Parathyroid adenoma (tissue), 2 donors: ENCODE results near the gene SEMA6D.

Source experiments
- H2AFZ ChIP-seq: fragments of 300-600 bp; sonication (generic); one replicate; pipeline ENCODE4 v1.7.0; 2017; ENCODE audit warnings: antibody characterized with exemption, mild to moderate bottlenecking
- H3K27ac ChIP-seq: fragments of 300-600 bp; sonication (generic); one replicate; pipeline ENCODE4 v1.7.0; 2017
- H3K27me3 ChIP-seq: fragments of 300-600 bp; sonication (generic); one replicate; pipeline ENCODE4 v1.7.0; 2017; ENCODE audit warnings: low read length; ENCODE audit not compliant: control insufficient read depth, insufficient read depth
- H3K36me3 ChIP-seq: fragments of 300-600 bp; sonication (generic); one replicate; pipeline ENCODE4 v1.7.0; 2017; ENCODE audit warnings: low read length; ENCODE audit not compliant: control insufficient read depth, insufficient read depth
- H3K4me1 ChIP-seq: fragments of 300-600 bp; sonication (generic); one replicate; pipeline ENCODE4 v1.7.0; 2017; ENCODE audit warnings: control low read depth
- H3K4me2 ChIP-seq: fragments of 300-600 bp; sonication (generic); one replicate; pipeline ENCODE4 v1.7.0; 2017; ENCODE audit warnings: low read length
- H3K4me3 ChIP-seq: fragments of 300-600 bp; sonication (generic); one replicate; pipeline ENCODE4 v1.7.0; 2017; ENCODE audit warnings: low read depth, low read length
- H3K79me2 ChIP-seq: fragments of 300-600 bp; sonication (generic); one replicate; pipeline ENCODE4 v1.7.0; 2017; ENCODE audit warnings: control low read depth
- H3K9ac ChIP-seq: fragments of 300-600 bp; sonication (generic); one replicate; pipeline ENCODE4 v1.7.0; 2017; ENCODE audit warnings: mild to moderate bottlenecking
- H3K9me3 ChIP-seq: fragments of 300-600 bp; sonication (generic); one replicate; pipeline ENCODE4 v1.7.0; 2017; ENCODE audit warnings: low read length; ENCODE audit not compliant: control insufficient read depth
- CTCF ChIP-seq: fragments of 300-600 bp; sonication (generic); IDR thresholded peaks from one replicate; pipeline ENCODE4 v1.7.0; 2017; ENCODE audit warnings: antibody characterized with exemption, mild to moderate bottlenecking
- donor health status: primary hyperparathyroidism.

Gene SEMA6D

GRCh38 chr15:47754312-47754711 lies 37.0 kb downstream of the SEMA6D start:
- no peak overlapping the region for H3K4me2 ChIP-seq
- H3K27me3 ChIP-seq, result no peaks in the 10 kb centered on the region
- H3K36me3 ChIP-seq, result no peaks in the 10 kb centered on the region
- no peaks in the 10 kb centered on the region for H3K79me2 ChIP-seq
- no peak overlapping the region for H3K27ac ChIP-seq
- H3K9ac ChIP-seq, result no peak overlapping the region
- no peak overlapping the region for H2AFZ ChIP-seq
- no peak overlapping the region for H3K4me3 ChIP-seq
- H3K9me3 ChIP-seq, result no peaks in the 10 kb centered on the region
- no peak for TF ChIP-seq CTCF
- no peaks in the 10 kb centered on the region for H3K4me1 ChIP-seq

- no peaks in the 10 kb centered on the region for H3K9me3 ChIP-seq
- no peaks in the 10 kb centered on the region for H3K4me1 ChIP-seq
- no peaks in the 10 kb centered on the region for H3K36me3 ChIP-seq
- H3K9ac ChIP-seq, result no peak overlapping the region
- H3K27me3 ChIP-seq, result no peaks in the 10 kb centered on the region
- H3K79me2 ChIP-seq, result no peaks in the 10 kb centered on the region
- no peak overlapping the region for H3K4me3 ChIP-seq
- H3K27ac ChIP-seq, result no peak overlapping the region
- H3K4me2 ChIP-seq, result no peak overlapping the region
- no peak overlapping the region for H2AFZ ChIP-seq
- TF ChIP-seq CTCF, result no peak
Measured at GRCh38 chr15:47755941-47756340, 38.6 kb downstream of the SEMA6D start.

- Histone ChIP-seq H3K36me3 (no peaks in the 10 kb centered on the region), H3K4me3 (no peak overlapping the region), H3K9me3 (no peaks in the 10 kb centered on the region), H2AFZ (no peak overlapping the region), H3K4me2 (no peak overlapping the region), H3K9ac (no peak overlapping the region), H3K4me1 (no peaks in the 10 kb centered on the region), H3K27me3 (no peaks in the 10 kb centered on the region), H3K79me2 (no peaks in the 10 kb centered on the region), H3K27ac (no peak overlapping the region)
- no peak for TF ChIP-seq CTCF
Measured at GRCh38 chr15:47756872-47757271, 39.6 kb downstream of the SEMA6D start.

GRCh38 chr15:47757331-47757730 lies 40.0 kb downstream of the SEMA6D start:
- H3K4me2 ChIP-seq, result no peak overlapping the region
- no peak overlapping the region for H3K9ac ChIP-seq
- no peak overlapping the region for H3K4me3 ChIP-seq
- H3K9me3 ChIP-seq, result no peaks in the 10 kb centered on the region
- H3K27ac ChIP-seq, result no peak overlapping the region
- no peaks in the 10 kb centered on the region for H3K36me3 ChIP-seq
- H2AFZ ChIP-seq, result no peak overlapping the region
- H3K79me2 ChIP-seq, result no peaks in the 10 kb centered on the region
- TF ChIP-seq CTCF, result no peak
- no peaks in the 10 kb centered on the region for H3K27me3 ChIP-seq
- H3K4me1 ChIP-seq, result no peaks in the 10 kb centered on the region

- no peaks in the 10 kb centered on the region for H3K36me3 ChIP-seq
Measured at GRCh38 chr15:47762621-47763020, 45.3 kb downstream of the SEMA6D start.

More at GRCh38 chr15:47762621-47763020, 45.3 kb downstream of the SEMA6D start:
- H3K79me2 ChIP-seq, result no peaks in the 10 kb centered on the region
- H3K9ac ChIP-seq, result no peak overlapping the region
- no peak overlapping the region for H3K4me3 ChIP-seq
- H3K27ac ChIP-seq, result no peak overlapping the region
- no peak overlapping the region for H3K4me2 ChIP-seq
- no peaks in the 10 kb centered on the region for H3K9me3 ChIP-seq
- H2AFZ ChIP-seq, result no peak overlapping the region
- H3K4me1 ChIP-seq, result no peaks in the 10 kb centered on the region
- no peak for TF ChIP-seq CTCF
- H3K27me3 ChIP-seq, result no peaks in the 10 kb centered on the region
